ENCODE data around the gene TAL1.

Gene TAL1

GRCh38 chr1:47189844-47190508 is 42.0 kb downstream of the TAL1 start, which contains the start of gene PDZK1IP1:
Gene PDZK1IP1, minus strand, starts transcription at chr1:47190036. Its CDS starts 104 bp downstream, at chr1:47189932.
- in situ Hi-C loops (cut with MboI; ENCODE audit: low sequenced_read_pairs), result loop anchor here (25.0 kb wide), 1 partner anchor 522 kb away; no protein-coding TSS in a partner anchor

GRCh38 chr1:47188791-47189785 is 42.9 kb downstream of the TAL1 start:
- in situ Hi-C loops (cut with MboI; ENCODE audit: low sequenced_read_pairs), result loop anchor here (25.0 kb wide), 1 partner anchor 523 kb away; no protein-coding TSS in a partner anchor

- in situ Hi-C loops (cut with MboI; ENCODE audit: low sequenced_read_pairs), result loop anchor here (25.0 kb wide), 1 partner anchor 524 kb away; no protein-coding TSS in a partner anchor
Measured at GRCh38 chr1:47187926-47188250, 44.1 kb downstream of the TAL1 start.

GRCh38 chr1:47187231-47187925 is 44.6 kb downstream of the TAL1 start:
- in situ Hi-C loops (cut with MboI; ENCODE audit: low sequenced_read_pairs), result loop anchor here (25.0 kb wide), 1 partner anchor 525 kb away; no protein-coding TSS in a partner anchor

- in situ Hi-C loops (cut with MboI; ENCODE audit: low sequenced_read_pairs), result loop anchor here (25.0 kb wide), 1 partner anchor 526 kb away; no protein-coding TSS in a partner anchor
Measured at GRCh38 chr1:47186267-47187185, 45.5 kb downstream of the TAL1 start.

GRCh38 chr1:47184822-47185677 is 47.0 kb downstream of the TAL1 start:
- in situ Hi-C loops (cut with MboI; ENCODE audit: low sequenced_read_pairs), result loop anchor here (25.0 kb wide), 1 partner anchor 527 kb away; no protein-coding TSS in a partner anchor

- in situ Hi-C loops (cut with MboI; ENCODE audit: low sequenced_read_pairs), result loop anchor here (25.0 kb wide), 1 partner anchor 528 kb away; no protein-coding TSS in a partner anchor
Measured at GRCh38 chr1:47184090-47184821, 47.8 kb downstream of the TAL1 start.

- in situ Hi-C loops (cut with MboI; ENCODE audit: low sequenced_read_pairs), result loop anchor here (25.0 kb wide), 1 partner anchor 529 kb away; no protein-coding TSS in a partner anchor
Measured at GRCh38 chr1:47183308-47184089, 48.5 kb downstream of the TAL1 start.

- in situ Hi-C loops (cut with MboI; ENCODE audit: low sequenced_read_pairs), result loop anchor here (25.0 kb wide), 1 partner anchor 530 kb away; no protein-coding TSS in a partner anchor
Measured at GRCh38 chr1:47182676-47183235, 49.3 kb downstream of the TAL1 start.

- in situ Hi-C loops (cut with MboI; ENCODE audit: low sequenced_read_pairs), result loop anchor here (25.0 kb wide), 1 partner anchor 530 kb away; no protein-coding TSS in a partner anchor
Measured at GRCh38 chr1:47181955-47182675, 49.9 kb downstream of the TAL1 start.

GRCh38 chr1:47181095-47181954 is 50.7 kb downstream of the TAL1 start:
- in situ Hi-C loops (cut with MboI; ENCODE audit: low sequenced_read_pairs), result loop anchor here (25.0 kb wide), 1 partner anchor 531 kb away; no protein-coding TSS in a partner anchor

- in situ Hi-C loops (cut with MboI; ENCODE audit: low sequenced_read_pairs), result loop anchor here (25.0 kb wide), 1 partner anchor 532 kb away; no protein-coding TSS in a partner anchor
Measured at GRCh38 chr1:47180603-47181094, 51.4 kb downstream of the TAL1 start.

- in situ Hi-C loops (cut with MboI; ENCODE audit: low sequenced_read_pairs), result loop anchor here (25.0 kb wide), 1 partner anchor 532 kb away; no protein-coding TSS in a partner anchor
Measured at GRCh38 chr1:47179988-47180563, 51.9 kb downstream of the TAL1 start.

All from HL-60/S4 (cell line).